IPS-NIHi7 (cell line): ENCODE results near the gene PPL.

Source experiments
- DNase-seq: peaks from one replicate; pipeline ENCODE4 v3.0.0; 2012; ENCODE audit warnings: mixed read lengths; ENCODE audit errors: extremely low spot score

PPL gene

GRCh38 chr16:4888428-4889135 is 48.4 kb downstream of the PPL start:
- DNase-seq, result no peak

- no peak for DNase-seq
Measured at GRCh38 chr16:4886151-4886550, 50.8 kb downstream of the PPL start.

GRCh38 chr16:4884972-4885874 is 51.7 kb downstream of the PPL start:
- DNase-seq, result no peak

- no peak for DNase-seq
Measured at GRCh38 chr16:4884209-4884608, 52.7 kb downstream of the PPL start.

GRCh38 chr16:4883501-4883900 is 53.4 kb downstream of the PPL start:
- DNase-seq, result no peak

GRCh38 chr16:4882633-4883285 is 54.2 kb downstream of the PPL start:
- no peak for DNase-seq

- no peak for DNase-seq
Measured at GRCh38 chr16:4882000-4882632, 54.8 kb downstream of the PPL start.

GRCh38 chr16:4880006-4880580 is 56.9 kb downstream of the PPL start:
- no peak for DNase-seq

- no peak for DNase-seq
Measured at GRCh38 chr16:4879049-4879448, 57.9 kb downstream of the PPL start.

GRCh38 chr16:4877380-4877685 is 59.6 kb downstream of the PPL start:
- no peak for DNase-seq

- no peak for DNase-seq
Measured at GRCh38 chr16:4876646-4877379, 60.1 kb downstream of the PPL start.

- no peak for DNase-seq
Measured at GRCh38 chr16:4874666-4875065, 62.3 kb downstream of the PPL start.

GRCh38 chr16:4873091-4873490 is 63.9 kb downstream of the PPL start:
- no peak for DNase-seq

GRCh38 chr16:4871071-4871470 is 65.9 kb downstream of the PPL start:
- no peak for DNase-seq

GRCh38 chr16:4870138-4870671 is 66.7 kb downstream of the PPL start:
- no peak for DNase-seq

- DNase-seq, result no peak
Measured at GRCh38 chr16:4869147-4869805, 67.7 kb downstream of the PPL start.

GRCh38 chr16:4868535-4868934 is 68.4 kb downstream of the PPL start:
- no peak for DNase-seq

GRCh38 chr16:4868026-4868425 is 68.9 kb downstream of the PPL start:
- no peak for DNase-seq

- no peak for DNase-seq
Measured at GRCh38 chr16:4866586-4866985, 70.4 kb downstream of the PPL start.

GRCh38 chr16:4865231-4865860 is 71.6 kb downstream of the PPL start:
- no peak for DNase-seq
